ENCODE results near the gene LCN10. TPM values are rescaled to one million over a fixed set of nuclear protein-coding genes. Genes with fewer than 3 reads are reported as not detected.

The LCN10 gene
- total and polyA plus RNA-seq, 9 of the 15 experiments (the other 6 are each of a cell fraction or from before 2014, with no cell fraction given), result 0.10 to 0.21 (median 0.14) TPM; not detected in 6

GRCh38 chr9:136741883-136742571 is 713 bp downstream of the LCN10 start:
- no peak overlapping the region; the same call in 1 of the 2 replicates for H2AFZ ChIP-seq (ENCODE audit: low read depth, low read length)
- H3K4me2 ChIP-seq (ENCODE audit: insufficient read depth, low read length), result no peak overlapping the region
- TF ChIP-seq MEF2D (tag; conservative IDR thresholded peaks at IDR 0.05; ENCODE audit: low read depth) (no peak), MED1 (CRISPR knock-in tag; IDR thresholded peaks at IDR 0.05; ENCODE audit: borderline replicate concordance) (no peak), ETV5 (CRISPR knock-in tag; IDR thresholded peaks at IDR 0.05; ENCODE audit: low read depth) (no peak), RFX5 (IDR thresholded peaks at IDR 0.05; ENCODE audit: low read depth, low read length) (no peak), ZNF408 (CRISPR knock-in tag; IDR thresholded peaks at IDR 0.05; ENCODE audit: low read depth) (no peak), STAT5A (IDR thresholded peaks at IDR 0.05; ENCODE audit: borderline replicate concordance, low read length) (no peak), SMARCA5 (IDR thresholded peaks at IDR 0.05) (no peak), EGR1 (conservative IDR thresholded peaks at IDR 0.05) (peak; percentile 56)
- DNase-seq (ENCODE audit: extremely low read depth in 1 of 4, low spot score in 3 of 4) (no peak), ATAC-seq (no peak), FAIRE-seq (no peak)
- no peaks in the 10 kb centered on the region for H3K9me1 ChIP-seq (ENCODE audit: control insufficient read depth, insufficient read depth, low read length)
- peak overlapping the region in 1 of 2 experiments; percentile 41; a peak in 1 of 4 replicates for H3K9ac ChIP-seq (ENCODE audit: insufficient read depth in 1 of 2, low read depth in 2 of 2, low read length in 2 of 2)
- H3K4me3 ChIP-seq, result no peak overlapping the region
- no peaks in the 10 kb centered on the region for H4K20me1 ChIP-seq (replicated peaks; ENCODE audit: control insufficient read depth, insufficient read depth, low read length)
- no peaks in the 10 kb centered on the region for H3K36me3 ChIP-seq (ENCODE audit: control insufficient read depth, insufficient read depth, low read length)
- peaks cover 16 to 81% of the 10 kb centered on the region in 2 experiments for H3K4me1 ChIP-seq (replicated peaks in 1 of 2; ENCODE audit: control insufficient read depth in 2 of 2, insufficient read depth in 2 of 2, low read length in 2 of 2)
- no TSS peak for BruUV-seq (replicated peaks)
- H3K27ac ChIP-seq (ENCODE audit: extremely low read depth, low read depth, low read length), result no peak overlapping the region
- H3K79me2 ChIP-seq (ENCODE audit: control insufficient read depth, insufficient read depth, low read length), result no peaks in the 10 kb centered on the region
- ChIA-PET CTCF (ENCODE audit: low intra/inter-chr PET ratio) (interaction anchor here (0.6 kb wide), 1 partner anchor 1140 kb away, joined by 3 read pairs; no protein-coding TSS in a partner anchor), POLR2A (interaction anchor here (0.6 to 1.9 kb wide), 3 partner anchors 12 to 15 kb away, joined by 3 to 13 read pairs (median 6); no protein-coding TSS in a partner anchor)
- intact Hi-C loops (cut with micrococcal nuclease) (no loop called here), in situ Hi-C loops (cut with MboI) (no loop called here)
- no peaks in the 10 kb centered on the region for H3K9me3 ChIP-seq (replicated peaks; ENCODE audit: control insufficient read depth, insufficient read depth, low read depth, low read length)
- WGBS (ENCODE audit: insufficient coverage, low coverage, missing lambda C conversion rate), result 41% methylated on average over 20 of the region's 32 CpGs
- H3K27me3 ChIP-seq (ENCODE audit: control insufficient read depth in 2 of 2, insufficient read depth in 2 of 2, low read length in 2 of 2), result peaks cover 0 to 5% of the 10 kb centered on the region in 2 experiments; a peak in 3 of 5 replicates
